SK-N-SH (cell line): ENCODE results near the gene E2F1. TPM values are rescaled to one million over a fixed set of nuclear protein-coding genes. Genes with fewer than 3 reads are reported as not detected.

Experiments
- CTCF ChIA-PET: fragments of 300-600, 350-600 bp; formaldehyde crosslinking; extraction: SDS; loops from one replicate; lab custom pipeline; 2021; lab: Yijun Ruan, JAX
- POLR2A ChIA-PET: fragments of 350-600 bp; sonication (Branson Sonifier 250); formaldehyde crosslinking; extraction: SDS; loops from one replicate; lab custom pipeline; 2020; ENCODE audit warnings: antibody characterized with exemption, inconsistent platforms; lab: Yijun Ruan, JAX
- DNase-seq: peaks from one replicate; pipeline ENCODE4 v3.0.0; 2012
- H2AFZ ChIP-seq: fragments of 200-600 bp; sonication (generic); 2 replicates; pipeline ENCODE4 v1.8.1; 2016; ENCODE audit warnings: antibody characterized with exemption, mild to moderate bottlenecking, low read depth
- H3F3A ChIP-seq: fragments of 200-600 bp; sonication (generic); replicated peaks from 2 replicates; pipeline ENCODE3; 2016; ENCODE audit warnings: antibody characterized with exemption, mild to moderate bottlenecking; ENCODE audit not compliant: insufficient read depth
- H3K27ac ChIP-seq, 2 experiments: fragments of 200-500 bp in 1 of 2; fragments of 200-600 bp in 1 of 2; sonication (Bioruptor generic) in 1 of 2; sonication (generic), shearing (Covaris generic) in 1 of 2; 2 replicates each; pipeline versions ENCODE4 v1.5.1 to v1.6.1; 2014 to 2016; ENCODE audit warnings: low read depth in 2 of 2, inconsistent platforms in 1 of 2, low read length in 1 of 2, mild to moderate bottlenecking in 1 of 2, mixed read lengths in 1 of 2
- H3K27me3 ChIP-seq: fragments of 200-600 bp; sonication (generic), shearing (Covaris generic); 2 replicates; pipeline ENCODE4 v1.6.1; 2016; ENCODE audit warnings: mixed run types; ENCODE audit not compliant: insufficient read depth
- H3K36me3 ChIP-seq, 2 experiments: fragments of 200-500 bp in 1 of 2; fragments of 200-600 bp in 1 of 2; sonication (Bioruptor generic) in 1 of 2; sonication (generic) in 1 of 2; replicated peaks in 1 of 2; 2 replicates each; pipeline versions ENCODE3 to v1.5.1; 2014 to 2016; ENCODE audit warnings: low read length in 1 of 2, mild to moderate bottlenecking in 1 of 2; ENCODE audit not compliant: insufficient read depth in 2 of 2, control insufficient read depth in 1 of 2
- H3K4me1 ChIP-seq, 2 experiments: fragments of 200-500 bp in 1 of 2; fragments of 200-600 bp in 1 of 2; sonication (Bioruptor generic) in 1 of 2; sonication (generic), shearing (Covaris generic) in 1 of 2; 2 replicates each; pipeline versions ENCODE4 v1.5.1 to v1.6.1; 2014 to 2016; ENCODE audit warnings: low read depth in 1 of 2, low read length in 1 of 2, mixed run types in 1 of 2; ENCODE audit not compliant: insufficient read depth in 2 of 2, control insufficient read depth in 1 of 2
- H3K4me2 ChIP-seq: fragments of 200-600 bp; sonication (generic), shearing (Covaris generic); 2 replicates; pipeline ENCODE4 v1.6.1; 2017; ENCODE audit warnings: mixed run types
- H3K4me3 ChIP-seq, 2 experiments: fragments of 200-500 bp in 1 of 2; fragments of 200-600 bp in 1 of 2; sonication (Bioruptor generic) in 1 of 2; sonication (generic), shearing (Covaris generic) in 1 of 2; 2 replicates each; pipeline versions ENCODE4 v1.5.1 to v1.8.1; 2014 to 2016; ENCODE audit warnings: low read depth in 2 of 2, inconsistent platforms in 1 of 2, low read length in 1 of 2, mild to moderate bottlenecking in 1 of 2, mixed read lengths in 1 of 2, moderate library complexity in 1 of 2
- H3K79me2 ChIP-seq: fragments of 200-600 bp; sonication (generic); 2 replicates; pipeline ENCODE4 v1.8.1; 2017; ENCODE audit warnings: mild to moderate bottlenecking; ENCODE audit not compliant: insufficient read depth
- H3K9ac ChIP-seq: fragments of 200-600 bp; sonication (generic); 2 replicates; pipeline ENCODE4 v1.6.1; 2017; ENCODE audit warnings: mixed run types
- H3K9me2 ChIP-seq: fragments of 200-600 bp; sonication (generic); 2 replicates; pipeline ENCODE4 v1.6.1; 2017; ENCODE audit warnings: mixed run types
- H3K9me3 ChIP-seq: fragments of 200-600 bp; sonication (generic); 2 replicates; pipeline ENCODE4 v1.6.1; 2017; ENCODE audit warnings: mixed run types, mild to moderate bottlenecking, moderate library complexity
- H4K20me1 ChIP-seq: fragments of 200-600 bp; sonication (generic); 2 replicates; pipeline ENCODE4 v1.6.1; 2017; ENCODE audit warnings: mild to moderate bottlenecking, mixed run types; ENCODE audit not compliant: insufficient read depth
- CHD2 ChIP-seq: fragments of 150-350 bp; IDR thresholded peaks from 2 replicates; pipeline ENCODE4 v1.6.1; 2018; ENCODE audit warnings: low read length; ENCODE audit not compliant: partially characterized antibody
- CTCF ChIP-seq: fragments of 200-600 bp; sonication (generic); IDR thresholded peaks from 2 replicates; pipeline ENCODE4 v1.6.1; 2017; ENCODE audit warnings: antibody characterized with exemption, mild to moderate bottlenecking, moderate library complexity
- ELF1 ChIP-seq: IDR thresholded peaks from 2 replicates; pipeline ENCODE4 v1.4.0; 2012
- EP300 ChIP-seq, 2 experiments: IDR thresholded peaks; 2 replicates each; pipeline versions ENCODE4 v1.4.0 to v1.6.1; 2012; ENCODE audit warnings: borderline replicate concordance in 1 of 2, low read depth in 1 of 2, low read length in 1 of 2
- EZH2phosphoT487 ChIP-seq: fragments of 200-600 bp; sonication (generic); IDR thresholded peaks from 2 replicates; pipeline ENCODE4 v1.6.1; 2017; ENCODE audit warnings: low read depth, mixed run types, mild to moderate bottlenecking, antibody characterized with exemption, moderate library complexity, borderline replicate concordance
- FOSL2 ChIP-seq: IDR thresholded peaks from 2 replicates; pipeline ENCODE4 v1.4.0; 2012; ENCODE audit warnings: low read depth, mild to moderate bottlenecking, moderate library complexity, borderline replicate concordance
- FOXJ3 ChIP-seq: sonication (generic); formaldehyde crosslinking; IDR thresholded peaks from 2 replicates; pipeline ENCODE4 v1.5.1; 2020; ENCODE audit warnings: mild to moderate bottlenecking, missing genetic modification reagents
- GABPA ChIP-seq: IDR thresholded peaks from 2 replicates; pipeline ENCODE4 v1.4.0; 2012; ENCODE audit warnings: low read depth, mild to moderate bottlenecking
- GATA2 ChIP-seq: sonication (generic); formaldehyde crosslinking; IDR thresholded peaks from 2 replicates; pipeline ENCODE4 v1.5.0; 2020; ENCODE audit warnings: mild to moderate bottlenecking, missing genetic modification reagents
- JUND ChIP-seq: IDR thresholded peaks from 2 replicates; pipeline ENCODE4 v1.4.0; 2012
- PBX3 ChIP-seq: IDR thresholded peaks from 2 replicates; pipeline ENCODE4; 2012
- POLR2AphosphoS5 ChIP-seq: IDR thresholded peaks from 2 replicates; pipeline ENCODE4 v1.6.1; 2012; ENCODE audit warnings: low read depth, low read length
- RAD21 ChIP-seq: IDR thresholded peaks from 2 replicates; pipeline ENCODE4 v1.6.1; 2012; ENCODE audit warnings: mild to moderate bottlenecking, low read length
- REST ChIP-seq: IDR thresholded peaks from 2 replicates; pipeline ENCODE4 v1.6.1; 2012; ENCODE audit warnings: mild to moderate bottlenecking, low read depth, low read length, moderate library complexity
- SMC3 ChIP-seq: IDR thresholded peaks from 2 replicates; pipeline ENCODE4 v1.6.1; 2012; ENCODE audit warnings: low read depth, low read length, improper control_type of control experiment
- TAF1 ChIP-seq: IDR thresholded peaks from 2 replicates; pipeline ENCODE4 v1.6.1; 2012; ENCODE audit warnings: low read depth, mild to moderate bottlenecking, low read length, moderate library complexity, borderline replicate concordance
- TCF12 ChIP-seq: IDR thresholded peaks from 2 replicates; pipeline ENCODE4 v1.4.0; 2012
- TEAD4 ChIP-seq: IDR thresholded peaks from 2 replicates; pipeline ENCODE4 v1.4.0; 2012; ENCODE audit warnings: mild to moderate bottlenecking, borderline replicate concordance; ENCODE audit not compliant: insufficient read depth
- YY1 ChIP-seq: IDR thresholded peaks from 2 replicates; pipeline ENCODE4 v1.4.0; 2012; ENCODE audit warnings: low read depth, mild to moderate bottlenecking
- WGBS: methylation state at CpG from one replicate; pipeline ENCODE4 v1.1.6; 2017; ENCODE audit warnings: low lambda C conversion rate; 5-methylcytosine and 5-hydroxymethylcytosine counted together
- polyA plus RNA-seq, 3 experiments: library from polyadenylated mRNA; depleted of rRNA; stranded (reverse); fragments of >200 nt; gene quantifications; 2 replicates each; pipeline ENCODE4 v1.2.3, GENCODE V29; 2012

E2F1 gene
- polyA plus RNA-seq, 1 of the 3 experiments (the other 2 are of a cell fraction): 15.0 TPM

- no peaks in the 10 kb centered on the region for H3K9me3 ChIP-seq
- H3K79me2 ChIP-seq: no peaks in the 10 kb centered on the region
Observed at GRCh38 chr20:33727115-33727479, 40.9 kb upstream of the E2F1 start.

GRCh38 chr20:33725607-33726264, 39.6 kb upstream of the E2F1 start:
- Histone ChIP-seq H3K4me1 (no peaks in the 10 kb centered on the region; a peak in 1 of 4 replicates), H3K9me2 (no peaks in the 10 kb centered on the region), H3K79me2 (no peaks in the 10 kb centered on the region), H3K36me3 (no peaks in the 10 kb centered on the region), H3K9ac (no peak overlapping the region), H3K4me2 (no peak overlapping the region), H2AFZ (no peak overlapping the region), H3F3A (no peaks in the 10 kb centered on the region), H3K4me3 (no peak overlapping the region), H4K20me1 (no peaks in the 10 kb centered on the region), H3K9me3 (no peaks in the 10 kb centered on the region), H3K27ac (no peak overlapping the region), H3K27me3 (no peaks in the 10 kb centered on the region)
- DNase-seq: no peak
- ChIA-PET CTCF (interaction anchor here (1.1 to 2.0 kb wide), 2 partner anchors 30 to 58 kb away, joined by 4 to 6 read pairs; no protein-coding TSS in a partner anchor), POLR2A (no interaction called here)
- TF ChIP-seq GATA2 (no peak), TCF12 (no peak), EP300 (IDR thresholded peaks at IDR 0.05; ENCODE audit: borderline replicate concordance in 1 of 2, low read depth in 1 of 2, low read length in 1 of 2) (no peak), TAF1 (no peak), CTCF (no peak), REST (no peak), EZH2phosphoT487 (no peak), CHD2 (no peak), YY1 (no peak), FOSL2 (no peak), RAD21 (no peak), JUND (no peak), POLR2AphosphoS5 (no peak), SMC3 (no peak), GABPA (no peak), FOXJ3 (CRISPR knock-in tag) (no peak)
- 68% methylated on average over 7 of the region's 7 CpGs for WGBS

More at GRCh38 chr20:33727115-33727479, 40.9 kb upstream of the E2F1 start:
- H3K4me1 ChIP-seq: peaks cover 3 to 4% of the 10 kb centered on the region in 2 experiments; a peak in 1 of 4 replicates
- no peak overlapping the region for H2AFZ ChIP-seq
- no peaks in the 10 kb centered on the region for H3K27me3 ChIP-seq
- peaks cover 3% of the 10 kb centered on the region for H3F3A ChIP-seq
- ChIA-PET CTCF (interaction anchor here (2.0 kb wide), 1 partner anchor 60 kb away, joined by 6 read pairs; no protein-coding TSS in a partner anchor), POLR2A (no interaction called here)
- TF ChIP-seq POLR2AphosphoS5 (no peak), TEAD4 (no peak), ELF1 (no peak), PBX3 (no peak), FOXJ3 (CRISPR knock-in tag) (no peak)
- no peak overlapping the region for H3K9ac ChIP-seq
- no peaks in the 10 kb centered on the region for H3K9me2 ChIP-seq
- H3K36me3 ChIP-seq: no peaks in the 10 kb centered on the region
- H4K20me1 ChIP-seq: no peaks in the 10 kb centered on the region
- DNase-seq: no peak
- H3K27ac ChIP-seq: no peak overlapping the region
- H3K4me2 ChIP-seq: no peak overlapping the region
- WGBS: 86% methylated on average over 5 of the region's 5 CpGs
- no peak overlapping the region for H3K4me3 ChIP-seq
